Mesendoderm (in vitro differentiated cells): ENCODE results near the gene TMEM30B.
A peak's percentile ranks its signal among the peaks of the same experiment; 100 is the strongest.

Experiments used
- DNase-seq: peaks from one replicate; pipeline ENCODE4 v3.0.0; 2013
- H2AK5ac ChIP-seq: 2 replicates; pipeline ENCODE4 v1.6.1; 2013; ENCODE audit warnings: low read length, inconsistent platforms
- H2BK120ac ChIP-seq: 2 replicates; pipeline ENCODE4 v1.6.1; 2013; ENCODE audit warnings: low read depth, mild to moderate bottlenecking, low read length, moderate library complexity, mixed read lengths
- H2BK15ac ChIP-seq: replicated peaks from 2 replicates; pipeline ENCODE4 v1.6.1; 2013; ENCODE audit warnings: low read depth, mild to moderate bottlenecking, moderate library complexity
- H2BK5ac ChIP-seq: 2 replicates; pipeline ENCODE4 v1.6.1; 2013; ENCODE audit warnings: low read length, inconsistent platforms
- H3K18ac ChIP-seq: 2 replicates; pipeline ENCODE4 v1.6.1; 2013; ENCODE audit warnings: mild to moderate bottlenecking, low read length, mixed read lengths
- H3K23ac ChIP-seq: one replicate; pipeline ENCODE4 v1.6.1; 2013; ENCODE audit warnings: low read length
- H3K27ac ChIP-seq: 2 replicates; pipeline ENCODE4 v1.5.1; 2013; ENCODE audit warnings: low read depth, mild to moderate bottlenecking, inconsistent platforms, low read length, moderate library complexity
- H3K27me3 ChIP-seq: 2 replicates; pipeline ENCODE4 v1.6.1; 2013; ENCODE audit warnings: low read length, control low read depth, mild to moderate bottlenecking, inconsistent platforms; ENCODE audit not compliant: insufficient read depth, poor library complexity
- H3K36me3 ChIP-seq: 2 replicates; pipeline ENCODE4 v1.6.1; 2013; ENCODE audit warnings: low read length, inconsistent platforms; ENCODE audit not compliant: control insufficient read depth, insufficient read depth
- H3K4ac ChIP-seq: one replicate; pipeline ENCODE4 v1.6.1; 2013; ENCODE audit warnings: low read depth, mild to moderate bottlenecking, low read length, moderate library complexity
- H3K4me1 ChIP-seq: 2 replicates; pipeline ENCODE4 v1.6.1; 2013; ENCODE audit warnings: low read depth, low read length, inconsistent platforms; ENCODE audit not compliant: control insufficient read depth
- H3K4me2 ChIP-seq: 2 replicates; pipeline ENCODE4 v1.6.1; 2013; ENCODE audit warnings: low read length
- H3K4me3 ChIP-seq: 2 replicates; pipeline ENCODE4 v1.5.1; 2013; ENCODE audit warnings: mild to moderate bottlenecking, low read length
- H3K56ac ChIP-seq: one replicate; pipeline ENCODE4 v1.6.1; 2013; ENCODE audit warnings: low read length
- H3K79me1 ChIP-seq: 2 replicates; pipeline ENCODE4 v1.6.1; 2013; ENCODE audit warnings: low read length, inconsistent platforms
- H3K79me2 ChIP-seq: 2 replicates; pipeline ENCODE4 v1.6.1; 2013; ENCODE audit warnings: mild to moderate bottlenecking, low read length; ENCODE audit not compliant: control insufficient read depth, insufficient read depth
- H3K9ac ChIP-seq: 2 replicates; pipeline ENCODE4 v1.6.1; 2013; ENCODE audit warnings: low read length, inconsistent platforms
- H4K5ac ChIP-seq: one replicate; pipeline ENCODE4 v1.6.1; 2013; ENCODE audit warnings: low read length
- H4K8ac ChIP-seq: one replicate; pipeline ENCODE4 v1.6.1; 2013; ENCODE audit warnings: low read depth, mild to moderate bottlenecking, control low read depth, low read length, moderate library complexity
- WGBS: extraction: QIAGEN DNeasy Blood & Tissue Kit; methylation state at CpG from one replicate; pipeline ENCODE4 v1.1.7; 2013; ENCODE audit warnings: low lambda C conversion rate, missing lambda C conversion rate; ENCODE audit not compliant: insufficient coverage; ENCODE audit errors: extremely low coverage; 5-methylcytosine and 5-hydroxymethylcytosine counted together

Gene TMEM30B

DNA sequence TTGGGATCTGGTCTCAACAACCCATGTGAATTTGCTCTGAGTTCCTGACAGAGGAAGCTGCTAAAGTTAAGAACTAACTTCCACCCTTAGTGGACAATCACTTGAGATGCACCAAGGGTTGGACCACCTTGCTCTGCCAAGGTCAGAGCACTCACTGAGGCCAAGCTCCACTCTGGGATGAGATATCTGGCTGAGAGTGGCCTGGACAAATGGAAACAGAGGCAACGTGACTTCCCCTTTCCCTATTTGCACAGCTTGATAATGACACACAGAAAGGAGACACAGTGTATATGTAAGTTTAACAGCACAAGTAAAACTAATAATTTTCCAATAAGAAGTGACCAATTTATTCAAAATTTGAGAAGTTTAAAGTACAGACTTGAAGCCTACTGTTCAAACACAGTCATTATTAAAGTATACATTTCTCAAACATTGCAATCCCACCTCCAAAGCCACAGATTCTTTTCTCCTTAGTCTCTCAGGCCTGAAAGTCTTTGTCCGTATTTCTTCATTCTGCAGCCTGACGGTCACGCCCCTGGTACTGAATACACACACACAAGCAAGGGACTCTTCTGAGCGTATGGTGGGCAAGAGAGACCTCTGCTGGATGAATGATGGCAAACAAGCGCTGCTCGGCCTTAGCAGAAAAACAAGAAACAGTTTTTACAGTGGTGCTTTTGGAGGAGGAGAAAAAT, 28.6 kb downstream of the TMEM30B start:
- Histone ChIP-seq H3K27ac (no peak overlapping the region), H3K23ac (no peak overlapping the region), H3K4me3 (no peak overlapping the region), H3K79me1 (no peaks in the 10 kb centered on the region), H4K8ac (no peak overlapping the region), H2BK120ac (no peak overlapping the region), H2BK15ac (no peak overlapping the region), H3K36me3 (no peaks in the 10 kb centered on the region), H3K18ac (no peak overlapping the region), H3K79me2 (no peaks in the 10 kb centered on the region), H3K27me3 (no peaks in the 10 kb centered on the region), H3K9ac (no peak overlapping the region), H4K5ac (no peak overlapping the region), H3K56ac (no peak overlapping the region), H3K4me1 (no peaks in the 10 kb centered on the region), H3K4ac (no peak overlapping the region), H2BK5ac (no peak overlapping the region), H2AK5ac (no peak overlapping the region), H3K4me2 (no peak overlapping the region)
- DNase-seq: peak; percentile 91
- WGBS: no CpG with 5 or more reads among the region's 7 CpGs

DNA sequence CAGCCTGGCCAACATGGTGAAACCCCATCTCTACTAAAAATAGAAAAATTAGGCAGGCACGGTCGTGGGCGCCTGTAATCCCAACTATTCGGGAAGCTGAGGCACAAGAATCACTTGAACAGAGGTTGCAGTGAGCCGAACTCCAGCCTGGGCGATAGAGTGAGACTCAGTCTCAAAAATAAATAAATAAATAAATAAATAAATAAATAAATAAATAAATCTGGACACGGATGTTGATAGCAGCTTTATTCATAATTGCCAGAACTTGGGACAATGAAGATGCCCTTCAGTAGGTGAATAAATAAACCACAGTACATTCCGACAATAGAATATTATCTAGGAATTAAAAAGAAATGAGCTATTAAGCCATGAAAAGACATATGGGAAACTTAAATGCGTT, 31.1 kb downstream of the TMEM30B start:
- Histone ChIP-seq H2BK120ac (no peak overlapping the region), H3K18ac (no peak overlapping the region), H3K36me3 (no peaks in the 10 kb centered on the region), H3K79me2 (no peaks in the 10 kb centered on the region), H3K27ac (no peak overlapping the region), H3K79me1 (no peaks in the 10 kb centered on the region), H3K27me3 (no peaks in the 10 kb centered on the region), H2AK5ac (no peak overlapping the region), H4K8ac (no peak overlapping the region), H2BK15ac (no peak overlapping the region), H2BK5ac (no peak overlapping the region), H3K4me1 (no peaks in the 10 kb centered on the region), H3K23ac (no peak overlapping the region), H3K4ac (no peak overlapping the region), H3K4me2 (no peak overlapping the region), H3K4me3 (no peak overlapping the region), H4K5ac (no peak overlapping the region), H3K9ac (no peak overlapping the region), H3K56ac (no peak overlapping the region)
- no peak for DNase-seq
- no CpG with 5 or more reads among the region's 9 CpGs for WGBS

DNA sequence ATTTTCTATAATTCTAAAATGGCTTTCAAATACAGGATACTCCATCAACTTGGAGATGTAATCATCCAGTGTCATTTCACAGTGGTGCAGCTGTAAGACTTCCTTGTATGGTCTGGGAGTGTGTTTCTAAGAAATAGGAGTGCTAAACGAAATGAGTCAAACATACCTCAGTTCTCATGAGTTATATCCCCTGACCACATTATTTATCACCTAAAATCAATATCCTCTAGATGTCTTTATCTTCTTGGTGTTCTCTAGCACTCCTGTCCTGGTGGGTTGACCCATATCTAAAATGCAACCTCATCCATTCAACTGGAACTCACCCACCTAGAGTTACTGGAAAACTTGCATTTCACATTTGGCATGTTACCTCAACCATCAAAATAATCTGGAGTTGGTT, 33.2 kb downstream of the TMEM30B start:
- no peaks in the 10 kb centered on the region for H3K79me2 ChIP-seq
- H4K5ac ChIP-seq: no peak overlapping the region
- no peak overlapping the region for H3K4me2 ChIP-seq
- no peaks in the 10 kb centered on the region for H3K36me3 ChIP-seq
- no peak overlapping the region for H2BK15ac ChIP-seq
- H3K18ac ChIP-seq: no peak overlapping the region
- H3K23ac ChIP-seq: no peak overlapping the region
- WGBS: no CpG with 5 or more reads among the region's 1 CpG
- no peak overlapping the region for H3K4me3 ChIP-seq
- no peak overlapping the region for H2BK5ac ChIP-seq
- H3K9ac ChIP-seq: no peak overlapping the region
- no peak for DNase-seq
- no peak overlapping the region for H4K8ac ChIP-seq
- H3K4ac ChIP-seq: no peak overlapping the region
- H3K79me1 ChIP-seq: no peaks in the 10 kb centered on the region
- H3K27ac ChIP-seq: no peak overlapping the region
- H3K27me3 ChIP-seq: no peaks in the 10 kb centered on the region
- H2AK5ac ChIP-seq: no peak overlapping the region
- H3K56ac ChIP-seq: no peak overlapping the region
- no peaks in the 10 kb centered on the region for H3K4me1 ChIP-seq
- no peak overlapping the region for H2BK120ac ChIP-seq

DNA sequence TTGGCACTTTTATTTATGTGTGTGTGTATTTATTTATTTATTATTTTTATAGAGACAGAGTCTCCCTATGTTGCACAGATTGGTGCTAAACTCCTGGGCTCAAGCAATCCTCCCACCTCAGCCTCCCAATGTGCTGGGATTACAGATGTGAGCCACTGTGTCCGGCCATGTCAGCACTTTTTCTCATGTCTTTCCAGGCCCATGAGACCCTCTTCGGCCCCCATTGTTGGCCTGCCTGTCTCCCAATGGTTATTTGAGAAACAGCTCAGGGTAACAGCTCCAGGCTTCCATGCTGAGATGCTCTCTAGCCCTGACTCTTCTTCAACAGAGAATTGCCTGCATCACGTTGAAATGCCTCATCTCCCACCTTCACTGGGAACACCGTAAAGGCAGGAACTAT, 34.4 kb downstream of the TMEM30B start:
- Histone ChIP-seq H4K8ac (no peak overlapping the region), H2BK5ac (no peak overlapping the region), H3K56ac (no peak overlapping the region), H3K4me3 (no peak overlapping the region), H2AK5ac (no peak overlapping the region), H4K5ac (no peak overlapping the region), H3K4ac (no peak overlapping the region), H3K79me1 (no peaks in the 10 kb centered on the region), H3K79me2 (no peaks in the 10 kb centered on the region), H3K27ac (no peak overlapping the region), H3K4me2 (no peak overlapping the region), H3K18ac (no peak overlapping the region), H3K4me1 (no peaks in the 10 kb centered on the region), H3K36me3 (no peaks in the 10 kb centered on the region), H3K27me3 (no peaks in the 10 kb centered on the region), H2BK120ac (no peak overlapping the region), H3K9ac (no peak overlapping the region), H3K23ac (no peak overlapping the region), H2BK15ac (no peak overlapping the region)
- no CpG with 5 or more reads among the region's 4 CpGs for WGBS
- DNase-seq: no peak

DNA sequence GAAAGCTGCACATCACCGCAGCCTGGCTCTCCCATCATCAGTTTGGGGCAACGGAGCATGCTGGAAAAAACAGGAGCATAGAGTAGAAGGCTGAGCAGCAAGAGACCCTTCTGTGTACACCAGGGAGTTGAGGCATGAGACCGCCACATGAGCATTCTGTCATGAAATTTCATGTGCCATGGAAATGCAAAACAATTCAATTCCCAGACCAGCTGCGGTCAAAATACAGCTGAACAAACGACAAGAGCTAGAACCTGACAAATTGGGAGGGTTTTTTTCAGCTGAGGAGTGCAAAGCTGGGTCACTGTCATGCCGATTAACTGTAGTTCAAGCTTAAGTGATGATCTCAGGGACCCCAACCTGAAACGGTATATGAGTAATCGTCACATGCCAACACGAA, 37.1 kb downstream of the TMEM30B start:
- no peak overlapping the region for H3K56ac ChIP-seq
- no peak overlapping the region for H2BK15ac ChIP-seq
- H4K5ac ChIP-seq: no peak overlapping the region
- DNase-seq: no peak
- no peak overlapping the region for H3K18ac ChIP-seq
- H3K4me1 ChIP-seq: no peaks in the 10 kb centered on the region
- no peaks in the 10 kb centered on the region for H3K79me1 ChIP-seq
- WGBS: no CpG with 5 or more reads among the region's 9 CpGs
- H4K8ac ChIP-seq: no peak overlapping the region
- no peak overlapping the region for H3K27ac ChIP-seq
- H3K4me3 ChIP-seq: no peak overlapping the region
- H2AK5ac ChIP-seq: no peak overlapping the region
- H3K27me3 ChIP-seq: no peaks in the 10 kb centered on the region
- no peak overlapping the region for H3K4me2 ChIP-seq
- H3K9ac ChIP-seq: no peak overlapping the region
- H3K4ac ChIP-seq: no peak overlapping the region
- no peak overlapping the region for H2BK5ac ChIP-seq
- H3K36me3 ChIP-seq: no peaks in the 10 kb centered on the region
- H3K23ac ChIP-seq: no peak overlapping the region
- no peaks in the 10 kb centered on the region for H3K79me2 ChIP-seq
- H2BK120ac ChIP-seq: no peak overlapping the region

DNA sequence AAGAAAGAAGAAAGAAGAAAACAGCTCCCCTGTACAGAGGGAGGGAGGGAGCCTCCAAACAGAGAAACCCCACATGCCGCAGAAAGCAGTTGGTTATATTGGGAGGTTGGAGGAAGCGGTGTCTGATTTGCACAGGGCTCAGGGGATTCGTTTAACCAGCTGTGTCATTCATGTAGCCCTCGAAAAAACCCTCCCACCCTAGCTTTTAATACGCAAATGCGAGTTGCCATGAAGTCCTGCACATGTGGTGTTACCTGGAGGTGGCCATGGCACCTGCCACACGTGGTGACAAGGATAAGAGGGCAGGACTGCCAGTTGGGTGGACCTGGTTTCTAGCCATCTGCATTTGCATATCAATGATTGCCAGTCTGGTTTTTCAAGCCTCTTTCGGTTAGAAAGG, 40.9 kb downstream of the TMEM30B start:
- H3K9ac ChIP-seq: no peak overlapping the region
- H2AK5ac ChIP-seq: no peak overlapping the region
- no peak overlapping the region for H3K4me3 ChIP-seq
- no peak overlapping the region for H4K8ac ChIP-seq
- no peak overlapping the region for H3K56ac ChIP-seq
- no peak overlapping the region for H3K23ac ChIP-seq
- H3K79me2 ChIP-seq: no peaks in the 10 kb centered on the region
- no peak overlapping the region for H3K27ac ChIP-seq
- no peak overlapping the region for H3K4me2 ChIP-seq
- DNase-seq: no peak
- no CpG with 5 or more reads among the region's 8 CpGs for WGBS
- H3K36me3 ChIP-seq: no peaks in the 10 kb centered on the region
- no peak overlapping the region for H4K5ac ChIP-seq
- no peak overlapping the region for H2BK5ac ChIP-seq
- H3K4ac ChIP-seq: no peak overlapping the region
- no peak overlapping the region for H2BK15ac ChIP-seq
- no peaks in the 10 kb centered on the region for H3K79me1 ChIP-seq
- H3K4me1 ChIP-seq: peaks cover 4% of the 10 kb centered on the region
- H3K27me3 ChIP-seq: no peaks in the 10 kb centered on the region
- H3K18ac ChIP-seq: no peak overlapping the region
- no peak overlapping the region for H2BK120ac ChIP-seq
